Natural killer cell treated with Interleukin-12 subunit alpha and Interleukin-12 subunit beta and Interleukin-15 and Interleukin-18, amount 100 ng/mL, for 72 hours (primary cell): ENCODE data around the gene PTGR1. TPM values are rescaled to one million over a fixed set of nuclear protein-coding genes. Genes with fewer than 3 reads are reported as not detected.

Experiments
- ATAC-seq, 2 donors: fragments of 150-1000 bp; cut with Tn5 transposase in 1 of 2; sonication (Bioruptor Pico), chemical (Tn5 transposase) in 1 of 2; 2 replicates each; pipeline ENCODE4 v1.10.0; 2021
- DNase-seq: peaks from one replicate; pipeline ENCODE4 v3.0.0; 2022; ENCODE audit warnings: low spot score
- H3K27ac Mint-ChIP-seq, 2 donors: 1 replicate in 1 of 2; 2 replicates in 1 of 2; pipeline ENCODE4 v1.8.0; 2022; ENCODE audit warnings: mixed read lengths in 2 of 2, mild to moderate bottlenecking in 1 of 2, moderate library complexity in 1 of 2
- H3K27me3 Mint-ChIP-seq, 2 donors: 1 replicate in 1 of 2; 2 replicates in 1 of 2; pipeline ENCODE4 v1.8.0; 2022; ENCODE audit warnings: mixed read lengths in 2 of 2
- H3K36me3 Mint-ChIP-seq: one replicate; pipeline ENCODE4 v1.8.0; 2022; ENCODE audit warnings: mixed read lengths
- H3K4me1 Mint-ChIP-seq, 2 donors: 1 replicate in 1 of 2; 2 replicates in 1 of 2; pipeline ENCODE4 v1.8.0; 2022; ENCODE audit warnings: low read depth in 2 of 2, mixed read lengths in 2 of 2, mild to moderate bottlenecking in 1 of 2
- H3K4me3 Mint-ChIP-seq: one replicate; pipeline ENCODE4 v1.8.0; 2022; ENCODE audit warnings: mixed read lengths
- H3K9me3 Mint-ChIP-seq: 2 replicates; pipeline ENCODE4 v1.8.0; 2022; ENCODE audit warnings: mixed read lengths
- total RNA-seq, 2 donors: library from RNA; stranded (reverse); gene quantifications; one replicate each; pipeline ENCODE4 v1.2.3, GENCODE V29; 2022

PTGR1 gene
- not detected for total RNA-seq

DNA sequence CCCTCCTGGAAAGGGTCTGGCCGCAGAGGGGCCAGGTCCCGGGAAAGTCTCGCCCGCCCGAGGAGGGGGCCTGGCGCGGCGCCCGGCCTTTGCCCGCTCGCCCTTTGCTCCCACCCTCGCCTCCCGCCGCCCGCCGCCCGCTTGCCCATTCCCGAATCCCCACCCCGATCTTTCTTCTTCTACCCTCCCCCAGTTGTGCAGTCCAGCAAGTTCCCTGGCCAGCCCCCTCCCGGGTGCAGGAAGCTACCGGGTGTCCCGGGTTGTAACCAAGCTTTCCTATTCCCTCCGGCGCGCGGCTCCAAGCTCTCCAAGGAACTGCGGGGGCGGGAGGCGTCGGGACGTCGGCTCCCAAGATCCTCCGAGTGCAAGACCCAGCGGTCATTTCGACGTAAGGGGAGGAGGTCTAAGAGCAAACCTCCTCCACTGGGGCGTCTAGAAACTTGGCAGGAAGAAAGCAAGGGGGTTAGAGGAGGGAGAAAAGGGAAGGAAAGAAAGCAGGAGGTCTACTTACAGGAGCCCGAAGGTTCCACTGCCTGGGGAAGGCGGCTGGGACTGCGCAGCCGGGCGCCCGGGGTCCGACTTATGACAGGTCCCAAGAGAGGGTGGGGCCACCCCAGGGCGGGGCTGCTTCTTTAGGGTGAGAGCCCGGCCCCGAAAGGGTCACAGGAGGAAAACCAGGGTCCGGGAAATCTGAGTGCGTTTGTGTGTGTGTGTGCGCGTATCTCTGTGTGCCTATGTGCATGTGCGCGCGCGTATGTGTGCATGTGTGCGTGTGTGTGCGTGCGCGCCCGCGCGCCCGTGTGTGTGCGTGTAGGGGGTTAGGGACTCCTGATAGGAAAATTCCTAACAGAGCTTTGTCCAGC, at the start of gene PTGR1:
TSS of gene PTGR1 (minus strand) at position 556 of the 863 bp plus-strand sequence. CDS start 2,225 bp downstream, outside the sequence.
- peak within 1 kb of the TSS; percentile 83 for H3K4me3 Mint-ChIP-seq
- no peaks in the 10 kb centered on the region for H3K9me3 Mint-ChIP-seq
- no peak within 1 kb of the TSS for H3K27ac Mint-ChIP-seq
- ATAC-seq: peak; percentile 17 to 51
- H3K27me3 Mint-ChIP-seq: peaks cover 48 to 53% of the 10 kb centered on the region in 2 donors
- H3K4me1 Mint-ChIP-seq: peaks cover 18 to 21% of the 10 kb centered on the region in 2 donors
- H3K36me3 Mint-ChIP-seq: no peaks in the 10 kb centered on the region
- no peak for DNase-seq

DNA sequence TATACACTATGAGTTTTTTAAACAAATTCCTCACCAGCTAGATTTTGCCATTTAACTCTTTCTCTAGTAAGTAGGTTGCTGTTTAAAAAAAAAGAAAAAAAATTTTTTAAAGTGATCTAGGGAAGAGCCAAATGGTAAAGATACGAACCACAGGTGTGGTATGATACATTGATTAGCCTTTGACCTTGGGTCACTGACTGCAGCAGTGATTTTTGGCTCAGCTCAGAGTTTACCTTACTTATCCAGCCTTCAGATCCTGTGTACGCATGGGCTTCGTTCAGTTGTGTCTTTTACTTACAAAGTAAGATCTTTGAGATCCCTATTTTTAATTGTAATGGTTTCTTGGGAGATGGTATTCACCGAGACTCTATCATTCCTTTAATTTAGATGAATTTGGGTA, 49.6 kb upstream of the PTGR1 start:
- Mint-ChIP-seq H3K27ac (no peak overlapping the region), H3K36me3 (peaks cover 20% of the 10 kb centered on the region), H3K9me3 (no peaks in the 10 kb centered on the region), H3K27me3 (no peaks in the 10 kb centered on the region), H3K4me3 (no peak overlapping the region), H3K4me1 (no peaks in the 10 kb centered on the region)
- DNase-seq (no peak), ATAC-seq (no peak)

DNA sequence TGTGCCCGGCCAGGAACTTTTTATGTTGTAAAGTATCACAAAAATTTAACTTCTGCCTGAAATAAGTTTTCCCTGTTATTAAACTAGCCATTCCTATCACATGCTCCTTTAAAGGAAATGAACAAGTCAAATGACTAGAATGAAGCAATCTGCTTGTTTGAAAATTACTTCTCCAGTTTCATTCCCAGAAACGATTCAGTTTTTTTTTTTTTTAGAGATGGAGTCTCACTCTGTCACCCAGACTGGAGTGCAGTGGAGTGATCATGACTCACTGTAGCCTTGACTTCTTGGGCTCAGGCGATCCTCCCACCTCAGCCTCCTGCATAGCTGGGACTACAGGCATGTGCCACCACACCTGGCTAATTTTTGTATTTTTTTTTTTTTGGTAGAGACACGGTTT, 48.6 kb upstream of the PTGR1 start:
- Mint-ChIP-seq H3K27ac (no peak overlapping the region), H3K4me1 (peaks cover 0 to 4% of the 10 kb centered on the region in 2 donors), H3K4me3 (no peak overlapping the region), H3K36me3 (peaks cover 25% of the 10 kb centered on the region), H3K27me3 (no peaks in the 10 kb centered on the region), H3K9me3 (no peaks in the 10 kb centered on the region)
- ATAC-seq (no peak), DNase-seq (no peak)

DNA sequence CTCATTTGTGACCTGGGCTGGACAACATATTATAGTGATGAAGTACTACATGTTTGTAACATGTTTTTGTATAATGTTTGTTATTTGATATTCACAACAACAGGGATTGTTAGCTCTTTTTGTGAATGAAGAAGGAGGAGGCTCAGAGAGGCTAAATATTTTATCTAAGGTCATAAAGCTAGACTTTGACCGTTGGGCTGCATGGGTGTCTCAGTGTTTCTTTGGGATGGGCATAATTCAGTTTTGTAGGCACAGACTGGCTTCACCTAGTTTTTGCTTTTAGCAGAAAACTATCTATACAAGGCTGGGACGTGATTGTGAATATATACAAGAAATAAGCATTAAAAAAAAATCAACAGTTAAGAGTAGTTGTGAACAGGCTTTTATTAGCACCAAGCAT, 47.0 kb upstream of the PTGR1 start:
- no peak overlapping the region for H3K27ac Mint-ChIP-seq
- H3K9me3 Mint-ChIP-seq: no peaks in the 10 kb centered on the region
- peaks cover 0 to 4% of the 10 kb centered on the region in 2 donors for H3K4me1 Mint-ChIP-seq
- no peak overlapping the region for H3K4me3 Mint-ChIP-seq
- ATAC-seq (no peak), DNase-seq (no peak)
- no peaks in the 10 kb centered on the region for H3K27me3 Mint-ChIP-seq
- peaks cover 20% of the 10 kb centered on the region for H3K36me3 Mint-ChIP-seq

GRCh38 chr9:111645806-111646205, 46.4 kb upstream of the PTGR1 start:
- ATAC-seq: no peak
- no peak for DNase-seq
- Mint-ChIP-seq H3K36me3 (peaks cover 20% of the 10 kb centered on the region), H3K27ac (no peak overlapping the region), H3K9me3 (no peaks in the 10 kb centered on the region), H3K4me3 (no peak overlapping the region), H3K4me1 (peaks cover 0 to 4% of the 10 kb centered on the region in 2 donors), H3K27me3 (no peaks in the 10 kb centered on the region)

DNA sequence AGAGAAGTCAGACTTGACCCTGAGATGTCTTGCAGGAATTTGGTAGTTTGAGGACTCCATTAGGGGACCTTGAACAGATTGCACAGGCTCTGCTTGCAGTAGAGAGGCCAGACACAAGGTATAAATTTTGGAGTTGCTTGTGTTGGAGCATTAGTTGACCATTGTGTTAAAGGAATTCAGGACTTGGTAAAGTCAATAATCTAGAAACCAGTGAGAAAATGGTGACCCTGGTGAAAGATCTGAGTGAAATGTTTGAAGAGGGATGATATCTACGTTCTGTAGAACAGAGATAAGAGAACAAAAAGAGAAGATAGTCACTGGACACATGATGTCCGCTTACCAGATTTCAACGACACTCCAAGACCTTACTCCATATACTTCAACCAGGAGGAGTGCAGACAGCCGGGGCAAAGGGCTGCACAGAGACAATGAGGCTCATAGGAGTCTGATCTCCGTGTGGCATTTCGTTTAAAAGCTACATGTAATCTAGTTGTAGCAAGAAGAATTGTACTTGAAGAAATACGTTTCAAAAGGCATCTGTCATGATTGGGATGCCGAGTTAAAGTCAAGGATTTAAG, 44.8 kb upstream of the PTGR1 start:
- DNase-seq (no peak), ATAC-seq (no peak)
- no peaks in the 10 kb centered on the region for H3K9me3 Mint-ChIP-seq
- H3K4me1 Mint-ChIP-seq: peaks cover 0 to 4% of the 10 kb centered on the region in 2 donors
- peaks cover 13% of the 10 kb centered on the region for H3K36me3 Mint-ChIP-seq
- H3K4me3 Mint-ChIP-seq: no peak overlapping the region
- no peaks in the 10 kb centered on the region for H3K27me3 Mint-ChIP-seq
- H3K27ac Mint-ChIP-seq: no peak overlapping the region

- no peak for ATAC-seq
- DNase-seq: no peak
- peaks cover 26 to 31% of the 10 kb centered on the region in 2 donors for H3K4me1 Mint-ChIP-seq
- no peaks in the 10 kb centered on the region for H3K27me3 Mint-ChIP-seq
- no peaks in the 10 kb centered on the region for H3K36me3 Mint-ChIP-seq
- no peaks in the 10 kb centered on the region for H3K9me3 Mint-ChIP-seq
- H3K4me3 Mint-ChIP-seq: no peak overlapping the region
- no peak overlapping the region for H3K27ac Mint-ChIP-seq
Measured at GRCh38 chr9:111637421-111637950, 38.0 kb upstream of the PTGR1 start.

DNA sequence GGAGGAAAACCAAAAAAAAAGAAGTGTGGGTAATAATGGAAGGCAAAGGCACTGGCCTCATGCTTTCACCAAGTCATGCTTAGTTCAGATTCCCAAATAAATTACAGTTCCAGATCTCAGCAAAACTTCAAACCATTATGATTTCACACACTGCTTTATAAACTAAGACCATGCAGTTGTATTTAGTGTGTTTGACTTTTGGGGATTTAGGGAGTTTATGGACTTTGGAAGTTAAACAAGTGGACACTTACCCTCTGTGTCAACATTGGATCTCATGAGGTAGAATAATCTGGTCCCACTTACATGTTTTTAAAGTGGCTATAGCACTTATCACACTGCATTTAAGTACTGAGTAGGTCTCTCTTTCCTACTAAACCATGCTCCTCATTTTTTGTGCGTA, 35.4 kb upstream of the PTGR1 start:
- H3K27me3 Mint-ChIP-seq: no peaks in the 10 kb centered on the region
- no peak for DNase-seq
- H3K4me3 Mint-ChIP-seq: no peak overlapping the region
- no peak for ATAC-seq
- H3K9me3 Mint-ChIP-seq: no peaks in the 10 kb centered on the region
- H3K36me3 Mint-ChIP-seq: no peaks in the 10 kb centered on the region
- no peak overlapping the region for H3K27ac Mint-ChIP-seq
- peaks cover 37 to 38% of the 10 kb centered on the region in 2 donors for H3K4me1 Mint-ChIP-seq

DNA sequence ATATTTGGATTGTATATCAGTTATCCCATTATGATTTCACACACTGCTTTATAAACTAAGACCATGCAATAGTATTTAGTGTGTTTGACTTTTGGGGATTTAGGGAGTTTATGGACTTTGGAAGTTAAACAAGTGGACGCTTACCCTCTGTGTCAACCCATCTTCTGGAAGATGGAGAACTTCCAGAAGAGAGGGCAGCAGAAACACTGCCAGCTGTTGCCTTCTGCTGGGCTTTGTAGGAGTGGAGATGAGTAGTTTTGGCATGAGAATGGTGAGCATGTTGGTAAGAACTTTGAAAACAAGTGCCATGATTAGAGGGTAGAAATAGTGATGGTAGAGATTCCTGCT, 33.9 kb upstream of the PTGR1 start:
- Mint-ChIP-seq H3K9me3 (no peaks in the 10 kb centered on the region), H3K36me3 (no peaks in the 10 kb centered on the region), H3K4me1 (peaks cover 38 to 39% of the 10 kb centered on the region in 2 donors), H3K27ac (peak overlapping the region in 1 of 2 donors; percentile 89), H3K4me3 (peak overlapping the region; percentile 89), H3K27me3 (peaks cover 0 to 2% of the 10 kb centered on the region in 2 donors)
- no peak for ATAC-seq
- no peak for DNase-seq

DNA sequence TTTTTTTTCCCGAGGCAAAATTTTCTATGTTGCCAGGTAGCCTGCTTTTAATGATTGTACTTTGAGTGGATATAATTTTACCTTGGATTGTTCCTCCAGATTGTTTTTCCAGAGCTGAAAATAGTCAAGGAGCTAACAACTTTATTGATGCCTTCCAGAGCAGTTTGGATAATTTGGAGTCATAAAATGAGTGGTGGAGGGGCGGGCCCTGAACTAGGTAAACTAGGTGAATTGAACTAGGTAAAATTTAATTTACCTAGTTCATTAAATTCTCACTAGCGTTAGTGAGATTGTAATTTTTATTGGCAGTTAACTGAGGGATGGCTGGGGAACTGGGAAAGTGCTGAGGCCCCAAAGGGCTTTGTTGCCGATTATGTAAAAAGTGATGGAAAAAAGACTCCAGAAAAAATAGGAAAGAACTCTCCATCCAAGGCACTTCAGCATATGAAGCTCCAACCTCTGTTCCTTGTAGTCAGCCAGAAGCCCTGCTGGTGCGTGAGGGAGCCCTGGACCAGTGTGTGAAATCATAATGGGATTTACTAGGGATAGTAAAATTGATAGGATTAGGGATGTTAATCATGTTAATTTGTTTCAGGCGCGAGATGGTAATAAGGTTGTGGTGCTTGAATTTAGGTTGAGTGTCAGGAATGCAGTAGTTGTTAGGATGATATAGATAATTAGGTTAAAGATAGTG, 33.4 kb upstream of the PTGR1 start:
- DNase-seq (no peak), ATAC-seq (no peak)
- peaks cover 38 to 39% of the 10 kb centered on the region in 2 donors for H3K4me1 Mint-ChIP-seq
- H3K4me3 Mint-ChIP-seq: peak overlapping the region; percentile 89
- peaks cover 0 to 2% of the 10 kb centered on the region in 2 donors for H3K27me3 Mint-ChIP-seq
- no peaks in the 10 kb centered on the region for H3K9me3 Mint-ChIP-seq
- H3K36me3 Mint-ChIP-seq: no peaks in the 10 kb centered on the region
- H3K27ac Mint-ChIP-seq: peak overlapping the region in 1 of 2 donors; percentile 89

GRCh38 chr9:111632060-111632459, 32.6 kb upstream of the PTGR1 start:
- H3K27me3 Mint-ChIP-seq: peaks cover 0 to 2% of the 10 kb centered on the region in 2 donors
- peak overlapping the region; percentile 72 to 89 for H3K27ac Mint-ChIP-seq
- no peaks in the 10 kb centered on the region for H3K36me3 Mint-ChIP-seq
- DNase-seq: no peak
- no peak for ATAC-seq
- H3K4me3 Mint-ChIP-seq: peak overlapping the region; percentile 89
- H3K9me3 Mint-ChIP-seq: no peaks in the 10 kb centered on the region
- H3K4me1 Mint-ChIP-seq: peaks cover 38 to 39% of the 10 kb centered on the region in 2 donors

DNA sequence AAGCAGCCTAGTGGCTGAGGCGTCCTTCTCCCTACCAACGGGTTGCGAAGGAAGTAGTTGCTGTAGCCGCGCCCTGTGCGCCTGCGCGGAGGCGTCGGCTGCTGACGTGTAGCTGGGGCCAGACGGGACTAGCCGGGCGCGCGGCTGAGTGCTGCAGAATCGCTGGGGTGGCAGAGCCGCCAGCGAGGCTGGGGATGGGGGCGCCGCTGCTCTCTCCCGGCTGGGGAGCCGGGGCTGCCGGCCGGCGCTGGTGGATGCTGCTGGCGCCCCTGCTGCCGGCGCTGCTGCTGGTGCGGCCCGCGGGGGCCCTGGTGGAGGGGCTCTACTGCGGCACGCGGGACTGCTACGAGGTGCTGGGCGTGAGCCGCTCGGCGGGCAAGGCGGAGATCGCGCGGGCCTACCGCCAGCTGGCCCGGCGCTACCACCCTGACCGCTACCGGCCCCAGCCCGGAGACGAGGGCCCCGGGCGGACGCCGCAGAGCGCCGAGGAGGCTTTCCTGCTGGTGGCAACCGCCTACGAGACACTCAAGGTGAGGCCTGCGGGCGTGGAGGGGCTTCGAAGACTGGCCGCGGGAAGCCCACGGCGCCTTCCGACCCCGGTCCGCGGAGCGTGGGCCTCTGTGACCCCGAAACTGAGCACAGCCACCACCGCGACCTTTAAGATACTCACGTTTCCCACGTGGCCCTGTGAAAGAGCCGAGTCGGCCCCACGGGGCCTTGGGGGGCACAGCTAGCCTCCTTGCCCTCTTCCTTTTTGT, 31.9 kb upstream of the PTGR1 start, which contains the start of gene DNAJC25:
TSS of gene DNAJC25 (plus strand) at position 121 of the 758 bp plus-strand sequence. CDS start at position 195, 74 bp downstream.
- Mint-ChIP-seq H3K27ac (peak within 1 kb of the TSS; percentile 72 to 92), H3K4me3 (peak within 1 kb of the TSS; percentile 89), H3K27me3 (peaks cover 0 to 2% of the 10 kb centered on the region in 2 donors), H3K36me3 (no peaks in the 10 kb centered on the region), H3K9me3 (no peaks in the 10 kb centered on the region), H3K4me1 (peaks cover 38 to 39% of the 10 kb centered on the region in 2 donors)
- peak; percentile 98 for DNase-seq
- ATAC-seq: peak; percentile 99 to 100

GRCh38 chr9:111630964-111631213, 31.4 kb upstream of the PTGR1 start:
- Mint-ChIP-seq H3K27ac (peak overlapping the region; percentile 72 to 92), H3K27me3 (peaks cover 0 to 2% of the 10 kb centered on the region in 2 donors), H3K9me3 (no peaks in the 10 kb centered on the region), H3K36me3 (no peaks in the 10 kb centered on the region), H3K4me1 (peaks cover 38 to 39% of the 10 kb centered on the region in 2 donors), H3K4me3 (peak overlapping the region; percentile 89)
- DNase-seq (no peak), ATAC-seq (no peak)
